SU-DHL-6 (cell line): Measurements from ENCODE around the gene DDX27.

ENCODE experiments used
- H2AFZ ChIP-seq: fragments of 200-600 bp; sonication (generic); 2 replicates; pipeline ENCODE4 v1.6.1; 2014; ENCODE audit warnings: low read depth, mild to moderate bottlenecking, moderate library complexity, mixed read lengths, antibody characterized with exemption, low read length; ENCODE audit not compliant: severe bottlenecking
- H3F3A ChIP-seq: fragments of 200-600 bp; shearing (Covaris generic); 2 replicates; pipeline ENCODE4 v1.6.0; 2016; ENCODE audit warnings: antibody characterized with exemption, mild to moderate bottlenecking; ENCODE audit not compliant: insufficient read depth
- H3K27ac ChIP-seq: fragments of 200-600 bp; sonication (generic); 2 replicates; pipeline ENCODE4 v1.5.1; 2016; ENCODE audit warnings: low read depth, mild to moderate bottlenecking, low read length, moderate library complexity, mixed read lengths
- H3K27me3 ChIP-seq: fragments of 200-600 bp; sonication (generic), shearing (Covaris generic); 2 replicates; pipeline ENCODE4 v1.6.0; 2014; ENCODE audit warnings: mild to moderate bottlenecking, low read length
- H3K36me3 ChIP-seq: fragments of 200-600 bp; sonication (generic); 2 replicates; pipeline ENCODE4 v1.6.1; 2014; ENCODE audit warnings: mild to moderate bottlenecking, low read length, mixed read lengths
- H3K4me2 ChIP-seq: fragments of 300-600, 200-600 bp; shearing (Covaris generic), sonication (generic); 2 replicates; pipeline ENCODE4 v1.6.0; 2014; ENCODE audit warnings: low read length, low read depth, mild to moderate bottlenecking; ENCODE audit not compliant: poor library complexity, severe bottlenecking
- H3K4me3 ChIP-seq: fragments of 200-600 bp; sonication (generic); 2 replicates; pipeline ENCODE4 v1.5.1; 2014; ENCODE audit warnings: antibody characterized with exemption, low read length, mild to moderate bottlenecking, mixed read lengths; ENCODE audit not compliant: insufficient read depth, poor library complexity, severe bottlenecking
- H3K79me2 ChIP-seq: fragments of 200-600 bp; sonication (generic); 2 replicates; pipeline ENCODE4 v1.6.1; 2014; ENCODE audit warnings: mild to moderate bottlenecking, low read length, moderate library complexity; ENCODE audit not compliant: insufficient read depth
- H3K9ac ChIP-seq: fragments of 200-600 bp; sonication (generic); 2 replicates; pipeline ENCODE4 v1.7.0; 2014; ENCODE audit warnings: mild to moderate bottlenecking, low read length
- H3K9me2 ChIP-seq: fragments of 200-600 bp; sonication (generic); replicated peaks from 2 replicates; pipeline ENCODE4 v1.6.1; 2014; ENCODE audit warnings: low read length; ENCODE audit not compliant: insufficient read depth
- H3K9me3 ChIP-seq: fragments of 200-600 bp; sonication (generic); 2 replicates; pipeline ENCODE4 v1.6.1; 2014; ENCODE audit warnings: low read length, mixed read lengths; ENCODE audit not compliant: insufficient read depth
- H4K20me1 ChIP-seq: fragments of 200-600 bp; sonication (generic); 2 replicates; pipeline ENCODE4 v1.6.1; 2014; ENCODE audit warnings: low read depth, mild to moderate bottlenecking, antibody characterized with exemption, low read length, moderate library complexity, mixed read lengths
- EZH2phosphoT487 ChIP-seq: fragments of 200-600 bp; sonication (generic), shearing (Covaris generic); conservative IDR thresholded peaks from 2 replicates; pipeline ENCODE4 v1.6.1; 2018; ENCODE audit warnings: mild to moderate bottlenecking, antibody characterized with exemption, low read length, moderate library complexity, mixed read lengths
- TF ChIP-seq, protein P1 (sequence below): fragments of 200-600 bp; sonication (generic); IDR thresholded peaks from one replicate; pipeline ENCODE4 v1.5.1; 2017; ENCODE audit warnings: antibody characterized with exemption, mild to moderate bottlenecking, low read length, moderate library complexity; ENCODE audit not compliant: insufficient read depth, poor library complexity, severe bottlenecking

DDX27 gene

DNA sequence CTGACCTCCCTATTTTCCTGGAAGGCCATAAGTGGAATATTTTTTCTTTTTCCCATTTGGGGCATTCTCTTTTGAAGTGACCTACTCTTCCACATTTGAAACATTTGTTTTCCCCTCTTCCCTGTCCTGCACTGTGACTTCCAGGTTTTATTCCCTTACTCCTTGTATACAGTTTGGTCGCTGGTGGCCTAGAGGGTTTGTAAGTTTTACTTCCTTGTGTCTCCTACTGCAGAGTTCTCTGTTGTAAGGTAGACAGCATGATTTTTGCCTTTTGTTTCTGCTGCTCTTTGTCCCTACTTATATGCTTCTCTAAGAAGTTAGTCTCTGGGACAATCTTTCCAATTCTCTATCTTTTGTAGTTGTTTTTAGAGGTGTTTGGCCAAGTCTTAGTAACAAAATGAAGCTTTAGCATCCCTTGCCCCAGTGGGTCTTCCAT lies 66.0 kb downstream of the DDX27 start:
- Histone ChIP-seq H3F3A (peaks cover 98% of the 10 kb centered on the region), H3K9me2 (no peaks in the 10 kb centered on the region), H3K4me3 (no peak overlapping the region), H3K9me3 (peaks cover 4% of the 10 kb centered on the region; the same call in 1 of the 2 replicates), H3K36me3 (peaks cover 89% of the 10 kb centered on the region), H4K20me1 (peaks cover 72% of the 10 kb centered on the region), H2AFZ (no peak overlapping the region), H3K9ac (no peak overlapping the region), H3K4me2 (peak overlapping the region; percentile 3), H3K27ac (no peak overlapping the region), H3K27me3 (no peaks in the 10 kb centered on the region), H3K79me2 (peaks cover 69% of the 10 kb centered on the region)
- TF ChIP-seq, protein P1, sequence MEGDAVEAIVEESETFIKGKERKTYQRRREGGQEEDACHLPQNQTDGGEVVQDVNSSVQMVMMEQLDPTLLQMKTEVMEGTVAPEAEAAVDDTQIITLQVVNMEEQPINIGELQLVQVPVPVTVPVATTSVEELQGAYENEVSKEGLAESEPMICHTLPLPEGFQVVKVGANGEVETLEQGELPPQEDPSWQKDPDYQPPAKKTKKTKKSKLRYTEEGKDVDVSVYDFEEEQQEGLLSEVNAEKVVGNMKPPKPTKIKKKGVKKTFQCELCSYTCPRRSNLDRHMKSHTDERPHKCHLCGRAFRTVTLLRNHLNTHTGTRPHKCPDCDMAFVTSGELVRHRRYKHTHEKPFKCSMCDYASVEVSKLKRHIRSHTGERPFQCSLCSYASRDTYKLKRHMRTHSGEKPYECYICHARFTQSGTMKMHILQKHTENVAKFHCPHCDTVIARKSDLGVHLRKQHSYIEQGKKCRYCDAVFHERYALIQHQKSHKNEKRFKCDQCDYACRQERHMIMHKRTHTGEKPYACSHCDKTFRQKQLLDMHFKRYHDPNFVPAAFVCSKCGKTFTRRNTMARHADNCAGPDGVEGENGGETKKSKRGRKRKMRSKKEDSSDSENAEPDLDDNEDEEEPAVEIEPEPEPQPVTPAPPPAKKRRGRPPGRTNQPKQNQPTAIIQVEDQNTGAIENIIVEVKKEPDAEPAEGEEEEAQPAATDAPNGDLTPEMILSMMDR, result no peak
- TF ChIP-seq EZH2phosphoT487, result no peak

DNA sequence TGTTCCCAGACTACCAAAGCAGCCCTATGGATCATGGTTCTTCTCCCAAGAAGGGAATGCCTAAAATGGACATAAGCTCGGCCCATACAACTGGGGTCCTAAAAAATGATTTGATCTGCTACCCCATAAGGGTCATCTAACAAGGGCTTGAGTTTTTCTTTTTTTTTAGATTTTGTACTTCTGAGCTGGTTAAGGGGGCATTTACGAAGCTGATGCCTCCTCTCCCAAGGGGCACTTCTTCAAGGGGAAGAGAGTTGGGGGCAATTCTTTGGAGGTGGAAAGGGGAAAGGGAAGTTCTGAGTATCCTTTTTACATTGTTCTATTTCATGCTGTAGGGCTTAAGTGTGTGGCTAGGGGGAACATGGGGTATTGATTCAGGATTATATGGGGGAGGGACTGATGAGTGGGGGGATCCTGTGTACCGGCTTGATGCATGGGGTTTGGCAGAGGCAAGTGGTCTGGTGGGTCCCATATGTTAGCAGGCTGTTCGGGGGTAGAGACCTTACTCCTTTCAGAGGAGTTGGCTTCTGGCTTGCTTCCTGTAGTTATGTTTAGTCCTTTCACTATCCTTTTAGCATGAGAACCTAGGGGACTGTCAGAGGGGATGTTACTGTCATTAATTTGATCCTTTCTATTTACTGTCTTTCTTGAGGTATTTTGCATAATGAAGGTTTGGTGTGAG lies 66.7 kb downstream of the DDX27 start:
- no peaks in the 10 kb centered on the region for H3K9me2 ChIP-seq
- no peak for TF ChIP-seq EZH2phosphoT487
- TF ChIP-seq, protein P1, result no peak
- H3K9me3 ChIP-seq, result no peaks in the 10 kb centered on the region; the same call in 1 of the 2 replicates
- H3K36me3 ChIP-seq, result peaks cover 82% of the 10 kb centered on the region
- H3K4me3 ChIP-seq, result no peak overlapping the region
- peaks cover 64% of the 10 kb centered on the region for H4K20me1 ChIP-seq
- no peak overlapping the region for H3K9ac ChIP-seq
- H3K27me3 ChIP-seq, result no peaks in the 10 kb centered on the region
- H2AFZ ChIP-seq, result no peak overlapping the region
- H3K4me2 ChIP-seq, result peak overlapping the region; percentile 3
- H3F3A ChIP-seq, result peaks cover 98% of the 10 kb centered on the region
- peaks cover 62% of the 10 kb centered on the region for H3K79me2 ChIP-seq
- no peak overlapping the region for H3K27ac ChIP-seq

DNA sequence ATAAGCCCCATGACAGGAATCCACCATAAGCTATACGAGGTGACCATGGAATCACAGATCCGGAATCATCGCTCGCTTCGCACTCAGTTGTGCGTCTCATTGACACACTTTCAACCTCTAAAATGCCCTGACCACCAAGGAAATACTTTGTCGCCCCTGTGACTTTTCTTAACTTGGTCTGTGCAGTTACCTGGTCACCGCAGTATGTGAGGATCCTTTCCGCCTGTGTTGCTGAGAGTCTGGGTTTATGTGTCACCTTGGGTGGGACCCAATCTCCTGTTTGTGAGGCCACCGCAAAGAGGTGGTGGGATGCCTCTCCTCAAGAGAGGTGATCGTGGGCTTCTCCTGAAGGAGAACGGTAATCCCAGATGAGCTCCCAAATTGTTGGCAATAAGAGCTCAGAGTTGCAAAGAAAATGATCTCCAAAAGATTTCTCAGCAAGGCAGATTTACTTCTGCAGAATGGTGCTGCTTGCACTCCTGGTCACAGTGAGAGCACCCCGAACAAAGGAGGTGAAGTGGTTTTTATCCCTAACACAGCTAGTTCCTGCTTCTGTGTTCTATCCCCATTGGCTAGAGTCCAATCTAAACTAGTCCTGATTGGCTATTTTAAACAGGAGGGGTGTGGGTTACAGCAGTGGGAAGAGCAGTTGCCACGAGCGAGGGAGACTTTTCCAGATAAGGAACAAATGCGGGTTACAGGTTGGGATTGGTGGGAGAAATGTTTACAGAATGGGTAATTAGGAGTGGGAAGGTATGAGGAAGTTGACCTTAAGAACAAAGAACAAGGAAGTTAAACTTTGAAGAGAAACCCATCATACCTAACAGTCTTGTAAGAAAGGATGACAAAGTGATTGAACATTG lies 67.7 kb downstream of the DDX27 start:
- Histone ChIP-seq H2AFZ (no peak overlapping the region), H3K27me3 (no peaks in the 10 kb centered on the region), H3K4me3 (no peak overlapping the region), H3K36me3 (peaks cover 75% of the 10 kb centered on the region), H3K27ac (0 out of 2 replicates have a peak overlapping the region, but pooled peaks have one; percentile 1), H3K9ac (no peak overlapping the region), H3K4me2 (no peak overlapping the region), H4K20me1 (peaks cover 55% of the 10 kb centered on the region), H3K79me2 (peaks cover 52% of the 10 kb centered on the region), H3F3A (peaks cover 97% of the 10 kb centered on the region), H3K9me2 (no peaks in the 10 kb centered on the region), H3K9me3 (no peaks in the 10 kb centered on the region)
- TF ChIP-seq, protein P1, result no peak
- no peak for TF ChIP-seq EZH2phosphoT487
